ENCODE measurements around the gene HTR2C. TPM values are rescaled to one million over a fixed set of nuclear protein-coding genes. Genes with fewer than 3 reads are reported as not detected.
"Not testable (repeated sequence)": the region's sequence is repeated elsewhere in the genome, so short reads cannot be mapped to it uniquely, and the experiment has no call there.

The HTR2C gene
- total RNA-seq, 1 donor from 2014 or later: not detected

GRCh38 chrX:114930227-114930626 lies 346.3 kb downstream of the HTR2C start:
- Histone ChIP-seq H3K9me3 (peaks cover 4% of the 10 kb centered on the region), H3K4me1 (no peaks in the 10 kb centered on the region), H3K4me3 (no peak overlapping the region), H3K27me3 (ENCODE audit: low read depth) (no peaks in the 10 kb centered on the region), H3K36me3 (no peaks in the 10 kb centered on the region), H3K27ac (no peak overlapping the region)
- ATAC-seq (no peak), DNase-seq (no peak)
- TF ChIP-seq, protein P1, sequence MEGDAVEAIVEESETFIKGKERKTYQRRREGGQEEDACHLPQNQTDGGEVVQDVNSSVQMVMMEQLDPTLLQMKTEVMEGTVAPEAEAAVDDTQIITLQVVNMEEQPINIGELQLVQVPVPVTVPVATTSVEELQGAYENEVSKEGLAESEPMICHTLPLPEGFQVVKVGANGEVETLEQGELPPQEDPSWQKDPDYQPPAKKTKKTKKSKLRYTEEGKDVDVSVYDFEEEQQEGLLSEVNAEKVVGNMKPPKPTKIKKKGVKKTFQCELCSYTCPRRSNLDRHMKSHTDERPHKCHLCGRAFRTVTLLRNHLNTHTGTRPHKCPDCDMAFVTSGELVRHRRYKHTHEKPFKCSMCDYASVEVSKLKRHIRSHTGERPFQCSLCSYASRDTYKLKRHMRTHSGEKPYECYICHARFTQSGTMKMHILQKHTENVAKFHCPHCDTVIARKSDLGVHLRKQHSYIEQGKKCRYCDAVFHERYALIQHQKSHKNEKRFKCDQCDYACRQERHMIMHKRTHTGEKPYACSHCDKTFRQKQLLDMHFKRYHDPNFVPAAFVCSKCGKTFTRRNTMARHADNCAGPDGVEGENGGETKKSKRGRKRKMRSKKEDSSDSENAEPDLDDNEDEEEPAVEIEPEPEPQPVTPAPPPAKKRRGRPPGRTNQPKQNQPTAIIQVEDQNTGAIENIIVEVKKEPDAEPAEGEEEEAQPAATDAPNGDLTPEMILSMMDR (IDR thresholded peaks at IDR 0.05): no peak
- intact Hi-C loops (cut with DNase I): no loop called here

DNA sequence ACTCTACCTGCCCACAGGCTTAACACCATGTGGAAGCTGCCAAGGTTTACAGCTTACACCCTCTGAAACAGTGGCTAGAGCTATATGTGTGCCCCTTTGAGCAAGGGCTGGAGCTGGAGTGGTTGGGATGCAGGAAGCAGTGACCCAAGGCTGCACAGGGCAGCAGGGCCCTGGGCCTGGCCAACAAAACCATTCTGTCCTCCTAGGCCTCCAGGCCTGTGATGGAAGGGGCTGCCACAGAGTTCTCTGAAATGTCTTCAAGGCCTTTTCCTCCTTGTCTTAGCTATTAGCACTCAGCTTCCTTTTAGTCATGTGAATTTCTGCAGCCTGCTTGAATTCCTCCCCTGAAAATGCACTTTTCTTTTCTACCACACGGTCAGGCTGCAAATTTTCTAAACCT lies 348.7 kb downstream of the HTR2C start:
- intact Hi-C loops (cut with DNase I): no loop called here
- Histone ChIP-seq H3K27ac (no peak overlapping the region), H3K27me3 (ENCODE audit: low read depth) (no peaks in the 10 kb centered on the region), H3K4me3 (no peak overlapping the region), H3K36me3 (no peaks in the 10 kb centered on the region), H3K9me3 (peaks cover 4% of the 10 kb centered on the region), H3K4me1 (no peaks in the 10 kb centered on the region)
- DNase-seq (no peak), ATAC-seq (no peak)
- TF ChIP-seq, protein P1 (IDR thresholded peaks at IDR 0.05): no peak

GRCh38 chrX:114933291-114933690 lies 349.4 kb downstream of the HTR2C start:
- H3K27ac ChIP-seq, ATAC-seq: not testable (repeated sequence)

GRCh38 chrX:114937090-114937489 lies 353.2 kb downstream of the HTR2C start:
- H3K36me3 ChIP-seq; H3K4me1 ChIP-seq; intact Hi-C loops (cut with DNase I); ATAC-seq; H3K27ac ChIP-seq; DNase-seq; H3K4me3 ChIP-seq; H3K27me3 ChIP-seq (ENCODE audit: low read depth); H3K9me3 ChIP-seq: not testable (repeated sequence)

More at GRCh38 chrX:114933291-114933690, 349.4 kb downstream of the HTR2C start:
- H3K9me3 ChIP-seq; DNase-seq; H3K27me3 ChIP-seq (ENCODE audit: low read depth); intact Hi-C loops (cut with DNase I); H3K4me3 ChIP-seq; H3K4me1 ChIP-seq; H3K36me3 ChIP-seq: not testable (repeated sequence)

GRCh38 chrX:114952696-114953095 lies 368.8 kb downstream of the HTR2C start:
- intact Hi-C loops (cut with DNase I): no loop called here
- no peaks in the 10 kb centered on the region for H3K36me3 ChIP-seq
- TF ChIP-seq, protein P1 (IDR thresholded peaks at IDR 0.05): no peak
- DNase-seq (no peak), ATAC-seq (no peak)
- H3K27me3 ChIP-seq (ENCODE audit: low read depth): no peaks in the 10 kb centered on the region
- no peak overlapping the region for H3K4me3 ChIP-seq
- H3K4me1 ChIP-seq: no peaks in the 10 kb centered on the region
- no peaks in the 10 kb centered on the region for H3K9me3 ChIP-seq
- H3K27ac ChIP-seq: no peak overlapping the region

Small RNA genes within 50 kb of the gene (microRNA-seq; reads per million reads assigned to microRNA genes)
- gene MIR1264 (ENCODE audit: borderline number of aligned reads): not detected
- not detected for gene MIR1298 (ENCODE audit: borderline number of aligned reads)
- gene MIR1911 (ENCODE audit: borderline number of aligned reads): not detected
- gene MIR1912 (ENCODE audit: borderline number of aligned reads): not detected
- gene MIR448 (ENCODE audit: borderline number of aligned reads): not detected
- gene MIR764 (ENCODE audit: borderline number of aligned reads): not detected
